Heart right ventricle (tissue), 16 donors: ENCODE data around the gene ABI3BP. TPM values are rescaled to one million over a fixed set of nuclear protein-coding genes. Genes with fewer than 3 reads are reported as not detected.

Source experiments
- ATAC-seq, 8 donors: fragments of 200-7000 bp; cut with Tn5 transposase; one replicate each; pipeline ENCODE4 v1.9.1; 2020; ENCODE audit warnings: mild to moderate bottlenecking in 8 of 8, moderate library complexity in 8 of 8, moderate number of reproducible peaks in 1 of 8
- DNase-seq, 2 donors: peaks; one replicate each; pipeline ENCODE4 v3.0.0-alpha.2; 2020
- H3K27ac ChIP-seq, 10 donors: fragments of 200-600 bp; sonication (generic) in 2 of 10; one replicate each; pipeline versions ENCODE4 v1.5.0 to v1.8.0; 2020 to 2022; ENCODE audit warnings: mild to moderate bottlenecking in 3 of 10
- H3K27me3 ChIP-seq, 7 donors: fragments of 200-600 bp; one replicate each; pipeline ENCODE4 v1.8.0; 2021 to 2022; ENCODE audit warnings: mild to moderate bottlenecking in 2 of 7
- H3K36me3 ChIP-seq, 9 donors: fragments of 200-600 bp; sonication (generic) in 1 of 9; one replicate each; pipeline versions ENCODE4 v1.5.0 to v1.8.0; 2020 to 2022; ENCODE audit warnings: mild to moderate bottlenecking in 2 of 9
- H3K4me1 ChIP-seq, 9 donors: fragments of 200-600 bp; sonication (generic) in 1 of 9; one replicate each; pipeline versions ENCODE4 v1.5.0 to v1.8.0; 2020 to 2022; ENCODE audit warnings: mild to moderate bottlenecking in 4 of 9
- H3K4me3 ChIP-seq, 10 donors: fragments of 200-600 bp; sonication (generic) in 2 of 10; one replicate each; pipeline versions ENCODE4 v1.5.0 to v1.8.0; 2020 to 2022; ENCODE audit warnings: mild to moderate bottlenecking in 7 of 10, moderate library complexity in 2 of 10
- H3K9me3 ChIP-seq, 11 donors: fragments of 200-600 bp in 10 of 11; sonication (generic) in 2 of 11; one replicate each; pipeline versions ENCODE4 v1.5.0 to v1.8.0; 2013 to 2022; ENCODE audit warnings: mild to moderate bottlenecking in 2 of 11, control low read depth in 1 of 11, moderate library complexity in 1 of 11
- WGBS, 2 donors: extraction: QIAGEN DNeasy Blood & Tissue Kit; methylation state at CpG; one replicate each; pipeline ENCODE4 v1.1.7; 2013; ENCODE audit warnings: inconsistent platforms in 1 of 2; 5-methylcytosine and 5-hydroxymethylcytosine counted together
- intact Hi-C, 10 donors: fragments of 100-400 bp; cut with DNase I; formaldehyde crosslinking; loops; one replicate each; pipeline versions ENCODE4 v1.11.1 to v1.14.2; 2022
- polyA plus RNA-seq, 2 donors: library from polyadenylated mRNA; stranded (reverse); fragments of 200-250 nt; gene quantifications; one replicate each; pipeline ENCODE4 v1.2.3, GENCODE V29; 2013
- total RNA-seq, 10 donors: library from RNA; stranded (reverse); fragmentation: NEBNext Ultra II Directional in 3 of 10; extraction: Animal tissue kit (Norgen Biotek cat#: 25700) in 3 of 10; gene quantifications; one replicate each; pipeline versions ENCODE4 v1.2.1 to v1.2.4, GENCODE V29; 2021 to 2023
- TF ChIP-seq, protein P1 (sequence below), 9 donors: fragments of 200-600 bp; sonication (generic) in 2 of 9; IDR thresholded peaks; one replicate each; pipeline versions ENCODE4 v1.5.0 to v1.8.0; 2021 to 2022; ENCODE audit warnings: antibody characterized with exemption in 9 of 9, mild to moderate bottlenecking in 5 of 9, moderate library complexity in 1 of 9
- donor health status: Arrhythmogenic right ventricular cardiomyopathy.
- donor health status: ischemic (EF 13 %, LVEDD 7.1; RV severe dilation, severe dysfunction).
- donor health status: healthy with polysubstance abuse.
- donor health status: DM: no; HTN: yes; CAD: no.
- donor health status: DM: no; HTN: no; CAD: no.
- donor health status: ischemic (EF 25% LVEDD 6.9; RV normal size, moderate dysfunction).
- donor health status: ischemic (EF 25% LVEDD 5.7; RV mildly dilated, moderate dysfunction).
- donor health status: healthy.
- donor health status: DM: yes; HTN: yes; CAD: no.
- donor health status: Ischemic cardiomyopathy.
- donor health status: ischemic (EF 35%, LVEDD 5.7; RV mildly dilated, moderate dysfunction).
- donor health status: nonischemic (EF 11% LVEDD 7.7; RV severe dilation, severe dysfunction).
- donor health status: DM: yes; HTN: yes; CAD: no.
- donor health status: PGD.
- donor health status: ischemic (EF 29% LVEDD 5.4; RV normal size, mild dysfunction).
- donor health status: nonischemic (EF 23%, LVEDD 6.1; RV moderate dilation, normal function).

Gene ABI3BP
- total and polyA plus RNA-seq, 12 donors = 11.7 to 90.2 (median 26.5) TPM

DNA sequence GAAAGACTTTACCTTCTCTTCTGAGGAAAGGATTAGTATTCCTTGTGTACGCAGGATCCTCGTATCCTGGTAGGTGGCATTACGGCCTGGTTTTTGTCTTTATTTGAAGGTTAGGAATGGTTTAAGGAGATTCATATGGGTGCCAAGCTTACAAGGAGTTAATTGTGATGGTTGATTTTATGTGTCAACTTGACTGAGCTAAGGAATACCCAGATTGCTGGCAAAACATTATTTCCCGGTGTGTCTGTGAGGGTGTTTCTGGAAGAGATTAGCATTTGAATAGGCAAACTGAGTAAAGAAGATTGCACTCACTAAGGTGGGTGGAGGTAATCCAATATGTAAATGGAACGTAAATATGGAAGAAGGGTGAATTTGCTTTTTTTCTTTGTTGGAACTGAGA, 44.4 kb upstream of the ABI3BP start:
- DNase-seq (no peak), ATAC-seq (no peak)
- WGBS, 2 donors = 94% methylated on average over 5 of the region's 5 CpGs
- intact Hi-C loops = loop anchor here in 1 of 10 donors (5.0 kb wide), 1 partner anchor 80 kb away; no protein-coding TSS in a partner anchor
- Histone ChIP-seq H3K27ac (no peak overlapping the region), H3K4me1 (peaks cover 0 to 17% (median 6%) of the 10 kb centered on the region in 9 donors), H3K4me3 (no peak overlapping the region), H3K27me3 (no peaks in the 10 kb centered on the region), H3K36me3 (no peaks in the 10 kb centered on the region), H3K9me3 (peaks cover 0 to 6% (median 0%) of the 10 kb centered on the region in 11 donors)
- TF ChIP-seq, protein P1, sequence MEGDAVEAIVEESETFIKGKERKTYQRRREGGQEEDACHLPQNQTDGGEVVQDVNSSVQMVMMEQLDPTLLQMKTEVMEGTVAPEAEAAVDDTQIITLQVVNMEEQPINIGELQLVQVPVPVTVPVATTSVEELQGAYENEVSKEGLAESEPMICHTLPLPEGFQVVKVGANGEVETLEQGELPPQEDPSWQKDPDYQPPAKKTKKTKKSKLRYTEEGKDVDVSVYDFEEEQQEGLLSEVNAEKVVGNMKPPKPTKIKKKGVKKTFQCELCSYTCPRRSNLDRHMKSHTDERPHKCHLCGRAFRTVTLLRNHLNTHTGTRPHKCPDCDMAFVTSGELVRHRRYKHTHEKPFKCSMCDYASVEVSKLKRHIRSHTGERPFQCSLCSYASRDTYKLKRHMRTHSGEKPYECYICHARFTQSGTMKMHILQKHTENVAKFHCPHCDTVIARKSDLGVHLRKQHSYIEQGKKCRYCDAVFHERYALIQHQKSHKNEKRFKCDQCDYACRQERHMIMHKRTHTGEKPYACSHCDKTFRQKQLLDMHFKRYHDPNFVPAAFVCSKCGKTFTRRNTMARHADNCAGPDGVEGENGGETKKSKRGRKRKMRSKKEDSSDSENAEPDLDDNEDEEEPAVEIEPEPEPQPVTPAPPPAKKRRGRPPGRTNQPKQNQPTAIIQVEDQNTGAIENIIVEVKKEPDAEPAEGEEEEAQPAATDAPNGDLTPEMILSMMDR (IDR thresholded peaks at IDR 0.05) = no peak

GRCh38 chr3:101036676-101037075, 43.5 kb upstream of the ABI3BP start:
- ATAC-seq = no peak
- intact Hi-C loops = loop anchor here in 1 of 10 donors (5.0 kb wide), 1 partner anchor 81 kb away; no protein-coding TSS in a partner anchor
- H3K27ac ChIP-seq = no peak overlapping the region

GRCh38 chr3:101036213-101036618, 43.0 kb upstream of the ABI3BP start:
- no peak overlapping the region for H3K4me3 ChIP-seq
- H3K27ac ChIP-seq = no peak overlapping the region
- peaks cover 0 to 17% (median 6%) of the 10 kb centered on the region in 9 donors for H3K4me1 ChIP-seq
- 35 to 52% methylated on average over 1 of the region's 1 CpG for WGBS, 2 donors
- intact Hi-C loops = loop anchor here in 1 of 10 donors (5.0 kb wide), 1 partner anchor 81 kb away; no protein-coding TSS in a partner anchor
- H3K36me3 ChIP-seq = no peaks in the 10 kb centered on the region
- ATAC-seq (peak in 2 of 8 donors; percentile 44 to 64), DNase-seq (no peak)
- TF ChIP-seq, protein P1 (IDR thresholded peaks at IDR 0.05) = no peak
- H3K9me3 ChIP-seq = peaks cover 0 to 20% (median 2%) of the 10 kb centered on the region in 11 donors
- H3K27me3 ChIP-seq = no peaks in the 10 kb centered on the region

More at GRCh38 chr3:101036676-101037075, 43.5 kb upstream of the ABI3BP start:
- H3K4me3 ChIP-seq = no peak overlapping the region
- peaks cover 0 to 16% (median 2%) of the 10 kb centered on the region in 11 donors for H3K9me3 ChIP-seq
- H3K4me1 ChIP-seq = peaks cover 0 to 17% (median 6%) of the 10 kb centered on the region in 9 donors
- 79 to 85% methylated on average over 3 of the region's 3 CpGs for WGBS, 2 donors
- TF ChIP-seq, protein P1 (IDR thresholded peaks at IDR 0.05) = no peak
- H3K27me3 ChIP-seq = no peaks in the 10 kb centered on the region
- H3K36me3 ChIP-seq = no peaks in the 10 kb centered on the region
- DNase-seq = no peak

DNA sequence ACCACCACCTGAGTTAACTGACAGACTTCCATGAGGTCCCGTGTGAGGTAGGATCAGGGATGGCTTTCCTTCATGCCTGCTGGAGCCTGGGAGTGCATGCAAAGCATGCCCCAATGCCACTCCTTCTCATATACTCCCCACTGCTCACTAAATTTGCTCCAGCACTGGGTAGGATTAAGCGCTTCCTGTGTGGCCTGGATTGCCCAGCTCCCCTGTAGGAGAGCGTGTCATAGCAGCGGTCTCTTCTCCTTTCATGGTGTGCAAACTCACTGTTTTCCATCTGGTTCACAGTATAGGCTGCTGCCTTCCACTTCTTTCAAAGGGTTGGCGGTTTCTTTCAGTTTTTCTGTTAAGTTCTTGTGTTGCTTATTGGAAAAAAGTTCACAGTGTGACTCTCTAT, 34.1 kb upstream of the ABI3BP start:
- H3K4me3 ChIP-seq = no peak overlapping the region
- intact Hi-C loops = no loop called here
- H3K36me3 ChIP-seq = no peaks in the 10 kb centered on the region
- TF ChIP-seq, protein P1 (IDR thresholded peaks at IDR 0.05) = no peak
- WGBS, 2 donors = 78 to 92% methylated on average over 5 of the region's 5 CpGs
- H3K27ac ChIP-seq = no peak overlapping the region
- H3K4me1 ChIP-seq = no peaks in the 10 kb centered on the region
- DNase-seq (no peak), ATAC-seq (no peak)
- H3K9me3 ChIP-seq = peaks cover 0 to 46% (median 8%) of the 10 kb centered on the region in 11 donors
- no peaks in the 10 kb centered on the region for H3K27me3 ChIP-seq
